ENCODE data around the gene NDUFS7. TPM values are rescaled to one million over a fixed set of nuclear protein-coding genes. Genes with fewer than 3 reads are reported as not detected.

NDUFS7 gene
- total and polyA plus RNA-seq, 2 donors from 2014 or later, result 85.5 to 265 TPM

DNA sequence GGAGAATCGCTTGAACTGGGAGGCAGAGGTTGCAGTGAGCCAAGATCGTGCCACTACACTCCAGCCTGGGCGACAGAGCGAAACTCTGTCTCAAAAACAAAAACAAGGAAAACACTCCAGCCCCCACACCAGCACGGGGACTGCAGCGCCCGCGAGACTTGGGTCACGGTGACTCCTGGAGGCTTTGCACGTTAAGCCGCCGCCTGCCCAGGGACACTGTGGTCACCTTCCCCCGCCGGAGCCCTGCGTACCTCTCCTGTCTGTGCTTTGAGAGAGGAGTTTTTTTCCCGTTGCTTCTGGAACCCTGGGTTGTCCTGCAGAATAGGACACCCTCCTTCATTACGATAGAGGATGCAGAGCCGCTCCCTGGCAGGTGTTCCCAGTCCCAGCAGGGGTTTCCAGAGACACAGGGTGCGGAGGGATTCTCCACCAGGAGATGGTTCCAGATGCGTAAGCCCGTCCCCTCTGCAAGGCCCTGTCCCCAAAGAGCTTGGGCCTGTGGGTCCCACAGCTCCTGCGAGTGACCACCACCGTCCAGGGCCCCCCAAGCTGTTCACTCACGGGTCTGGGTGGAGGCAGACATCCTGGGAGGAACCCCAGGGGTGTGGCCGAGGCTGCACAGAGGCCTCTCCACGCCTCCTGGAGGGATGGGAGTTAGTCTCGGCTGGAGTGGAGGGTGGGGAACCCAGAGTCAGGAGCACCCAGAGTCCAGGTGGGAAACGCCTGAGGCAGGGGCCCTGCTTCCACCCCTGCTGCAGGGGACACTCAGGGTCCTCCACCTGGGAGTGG lies 42.8 kb upstream of the NDUFS7 start:
- Histone ChIP-seq H3K4me1 (ENCODE audit: control insufficient read depth in 2 of 3, insufficient read depth in 2 of 3, low read depth in 1 of 3, low read length in 3 of 3) (peaks cover 0 to 3% (median 0%) of the 10 kb centered on the region in 3 donors), H3K9ac (ENCODE audit: low read length in 3 of 3) (no peak overlapping the region), H3K27ac (ENCODE audit: low read depth in 2 of 2, low read length in 2 of 2) (no peak overlapping the region), H3K27me3 (ENCODE audit: control insufficient read depth, insufficient read depth, low read length) (no peaks in the 10 kb centered on the region), H3K4me3 (ENCODE audit: low read length in 3 of 3) (no peak overlapping the region), H3K9me3 (ENCODE audit: control insufficient read depth in 2 of 3, insufficient read depth in 1 of 3, low read length in 3 of 3) (no peaks in the 10 kb centered on the region), H3K36me3 (ENCODE audit: control insufficient read depth in 2 of 3, insufficient read depth in 3 of 3, low read length in 3 of 3) (no peaks in the 10 kb centered on the region)
- no peak for DNase-seq
- intact Hi-C loops (cut with DNase I), result no loop called here
- TF ChIP-seq, protein P1, sequence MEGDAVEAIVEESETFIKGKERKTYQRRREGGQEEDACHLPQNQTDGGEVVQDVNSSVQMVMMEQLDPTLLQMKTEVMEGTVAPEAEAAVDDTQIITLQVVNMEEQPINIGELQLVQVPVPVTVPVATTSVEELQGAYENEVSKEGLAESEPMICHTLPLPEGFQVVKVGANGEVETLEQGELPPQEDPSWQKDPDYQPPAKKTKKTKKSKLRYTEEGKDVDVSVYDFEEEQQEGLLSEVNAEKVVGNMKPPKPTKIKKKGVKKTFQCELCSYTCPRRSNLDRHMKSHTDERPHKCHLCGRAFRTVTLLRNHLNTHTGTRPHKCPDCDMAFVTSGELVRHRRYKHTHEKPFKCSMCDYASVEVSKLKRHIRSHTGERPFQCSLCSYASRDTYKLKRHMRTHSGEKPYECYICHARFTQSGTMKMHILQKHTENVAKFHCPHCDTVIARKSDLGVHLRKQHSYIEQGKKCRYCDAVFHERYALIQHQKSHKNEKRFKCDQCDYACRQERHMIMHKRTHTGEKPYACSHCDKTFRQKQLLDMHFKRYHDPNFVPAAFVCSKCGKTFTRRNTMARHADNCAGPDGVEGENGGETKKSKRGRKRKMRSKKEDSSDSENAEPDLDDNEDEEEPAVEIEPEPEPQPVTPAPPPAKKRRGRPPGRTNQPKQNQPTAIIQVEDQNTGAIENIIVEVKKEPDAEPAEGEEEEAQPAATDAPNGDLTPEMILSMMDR (IDR thresholded peaks at IDR 0.05; ENCODE audit: borderline replicate concordance, extremely low read depth, insufficient read depth), result no peak
- no peak for FAIRE-seq

DNA sequence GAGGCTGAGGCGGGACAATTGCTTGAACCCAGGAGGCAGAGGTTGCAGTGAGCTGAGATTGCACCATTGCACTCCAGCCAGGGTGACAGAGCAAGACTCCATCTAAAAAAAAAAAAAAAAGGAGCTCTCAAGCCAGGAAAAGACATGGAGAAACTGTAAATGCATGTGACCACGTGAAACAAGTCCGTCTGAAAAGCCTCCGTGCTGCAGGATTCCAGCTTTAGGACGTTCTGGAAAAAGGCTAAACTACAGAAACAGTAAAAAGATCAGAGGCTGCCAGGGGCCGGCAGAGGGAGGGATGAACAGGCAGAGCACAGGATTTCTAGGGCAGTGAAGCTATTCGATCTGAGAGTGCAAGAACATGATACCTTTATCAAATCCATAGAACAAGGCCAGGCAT lies 40.7 kb upstream of the NDUFS7 start:
- no peak for DNase-seq
- Histone ChIP-seq H3K27ac (ENCODE audit: low read depth in 2 of 2, low read length in 2 of 2) (no peak overlapping the region), H3K4me3 (ENCODE audit: low read length in 3 of 3) (no peak overlapping the region), H3K27me3 (ENCODE audit: control insufficient read depth, insufficient read depth, low read length) (no peaks in the 10 kb centered on the region), H3K36me3 (ENCODE audit: control insufficient read depth in 2 of 3, insufficient read depth in 3 of 3, low read length in 3 of 3) (no peaks in the 10 kb centered on the region), H3K9ac (ENCODE audit: low read length in 3 of 3) (no peak overlapping the region), H3K4me1 (ENCODE audit: control insufficient read depth in 2 of 3, insufficient read depth in 2 of 3, low read depth in 1 of 3, low read length in 3 of 3) (peaks cover 0 to 3% (median 0%) of the 10 kb centered on the region in 3 donors), H3K9me3 (ENCODE audit: control insufficient read depth in 2 of 3, insufficient read depth in 1 of 3, low read length in 3 of 3) (no peaks in the 10 kb centered on the region)
- TF ChIP-seq, protein P1 (IDR thresholded peaks at IDR 0.05; ENCODE audit: borderline replicate concordance, extremely low read depth, insufficient read depth), result no peak
- FAIRE-seq, result no peak
- intact Hi-C loops (cut with DNase I), result no loop called here

DNA sequence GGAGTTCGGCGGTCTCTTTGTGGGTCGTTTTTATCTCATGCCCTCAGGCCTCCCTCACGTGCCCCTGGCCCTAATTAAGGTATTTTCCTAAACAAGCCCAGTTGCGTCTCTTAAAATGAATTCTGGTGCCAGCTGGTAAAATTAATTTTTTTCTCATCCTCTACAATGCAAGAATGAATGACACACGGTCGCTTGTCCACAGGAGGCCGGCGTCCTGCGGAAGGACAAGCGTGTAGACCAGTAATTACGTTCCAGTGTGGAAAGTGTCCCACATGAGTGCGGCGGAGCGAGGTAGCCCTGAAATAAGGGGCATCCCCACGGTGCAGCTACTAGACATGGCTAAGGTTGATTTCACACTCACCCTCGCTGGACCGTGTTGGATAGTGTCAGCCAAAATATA lies 34.5 kb upstream of the NDUFS7 start:
- H3K9me3 ChIP-seq (ENCODE audit: control insufficient read depth in 2 of 3, insufficient read depth in 1 of 3, low read length in 3 of 3), result no peaks in the 10 kb centered on the region
- no peak for FAIRE-seq
- intact Hi-C loops (cut with DNase I), result no loop called here

More for the DNA sequence above, 34.5 kb upstream of the NDUFS7 start:
- no peaks in the 10 kb centered on the region for H3K36me3 ChIP-seq (ENCODE audit: control insufficient read depth in 2 of 3, insufficient read depth in 3 of 3, low read length in 3 of 3)
- no peak for DNase-seq
- TF ChIP-seq, protein P1 (IDR thresholded peaks at IDR 0.05; ENCODE audit: borderline replicate concordance, extremely low read depth, insufficient read depth), result no peak
- H3K4me1 ChIP-seq (ENCODE audit: control insufficient read depth in 2 of 3, insufficient read depth in 2 of 3, low read depth in 1 of 3, low read length in 3 of 3), result no peaks in the 10 kb centered on the region
- no peak overlapping the region for H3K4me3 ChIP-seq (ENCODE audit: low read length in 3 of 3)
- H3K27me3 ChIP-seq (ENCODE audit: control insufficient read depth, insufficient read depth, low read length), result no peaks in the 10 kb centered on the region
- no peak overlapping the region for H3K27ac ChIP-seq (ENCODE audit: low read depth in 2 of 2, low read length in 2 of 2)
- H3K9ac ChIP-seq (ENCODE audit: low read length in 3 of 3), result no peak overlapping the region

All from kidney (tissue), 14 donors.